A549 (cell line): ENCODE results near the gene KRT15.

ENCODE experiments used
- CEBPB ChIP-seq, 2 experiments: fragments of >200 bp in 1 of 2; sonication (Bioruptor Twin) in 1 of 2; formaldehyde crosslinking in 1 of 2; IDR thresholded peaks; 2 replicates each; pipeline ENCODE4 v1.6.1; 2012 to 2016
- HOXA7 ChIP-seq: fragments of 250-450 bp; sonication (Bioruptor Pico); IDR thresholded peaks from 2 replicates; pipeline ENCODE4 v1.5.0; 2020; ENCODE audit warnings: mild to moderate bottlenecking, moderate library complexity
- MAFK ChIP-seq: fragments of 450-650 bp; IDR thresholded peaks from 2 replicates; pipeline ENCODE4 v1.6.1; 2014; ENCODE audit not compliant: partially characterized antibody
- PHF8 ChIP-seq: fragments of 200-600 bp; sonication (generic); IDR thresholded peaks from 2 replicates; pipeline ENCODE4 v1.6.1; 2016; ENCODE audit warnings: low read depth, mild to moderate bottlenecking, antibody characterized with exemption, moderate library complexity, borderline replicate concordance
- RAD21 ChIP-seq, 2 experiments: fragments of >200 bp in 1 of 2; sonication (Bioruptor Twin) in 1 of 2; formaldehyde crosslinking in 1 of 2; IDR thresholded peaks in 1 of 2; conservative IDR thresholded peaks in 1 of 2; 2 replicates in 1 of 2; 3 replicates in 1 of 2; pipeline ENCODE4 v1.6.1; 2012 to 2018; ENCODE audit warnings: inconsistent platforms in 1 of 2
- RNF2 ChIP-seq: fragments of 200-600 bp; sonication (generic); IDR thresholded peaks from 2 replicates; pipeline ENCODE4 v1.6.1; 2016; ENCODE audit warnings: low read depth, mild to moderate bottlenecking, antibody characterized with exemption, moderate library complexity, borderline replicate concordance
- TF ChIP-seq, protein P1 (sequence below): fragments of >200 bp; sonication (Bioruptor Twin); formaldehyde crosslinking; IDR thresholded peaks from 3 replicates; pipeline ENCODE4 v1.5.1; 2016
- TF ChIP-seq, protein P2 (sequence below): IDR thresholded peaks from 2 replicates; pipeline ENCODE4 v1.6.1; 2012
- TF ChIP-seq, protein P3 (sequence below): fragments of >200 bp; sonication (Bioruptor Twin); formaldehyde crosslinking; IDR thresholded peaks from 3 replicates; pipeline ENCODE4 v1.6.1; 2016

- TF ChIP-seq, protein P1, sequence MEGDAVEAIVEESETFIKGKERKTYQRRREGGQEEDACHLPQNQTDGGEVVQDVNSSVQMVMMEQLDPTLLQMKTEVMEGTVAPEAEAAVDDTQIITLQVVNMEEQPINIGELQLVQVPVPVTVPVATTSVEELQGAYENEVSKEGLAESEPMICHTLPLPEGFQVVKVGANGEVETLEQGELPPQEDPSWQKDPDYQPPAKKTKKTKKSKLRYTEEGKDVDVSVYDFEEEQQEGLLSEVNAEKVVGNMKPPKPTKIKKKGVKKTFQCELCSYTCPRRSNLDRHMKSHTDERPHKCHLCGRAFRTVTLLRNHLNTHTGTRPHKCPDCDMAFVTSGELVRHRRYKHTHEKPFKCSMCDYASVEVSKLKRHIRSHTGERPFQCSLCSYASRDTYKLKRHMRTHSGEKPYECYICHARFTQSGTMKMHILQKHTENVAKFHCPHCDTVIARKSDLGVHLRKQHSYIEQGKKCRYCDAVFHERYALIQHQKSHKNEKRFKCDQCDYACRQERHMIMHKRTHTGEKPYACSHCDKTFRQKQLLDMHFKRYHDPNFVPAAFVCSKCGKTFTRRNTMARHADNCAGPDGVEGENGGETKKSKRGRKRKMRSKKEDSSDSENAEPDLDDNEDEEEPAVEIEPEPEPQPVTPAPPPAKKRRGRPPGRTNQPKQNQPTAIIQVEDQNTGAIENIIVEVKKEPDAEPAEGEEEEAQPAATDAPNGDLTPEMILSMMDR = no peak
- TF ChIP-seq PHF8 (no peak), CEBPB (IDR thresholded peaks at IDR 0.05) (no peak), RAD21 (conservative IDR thresholded peaks at IDR 0.05 in 1 of 2, IDR thresholded peaks at IDR 0.05 in 1 of 2) (no peak), HOXA7 (CRISPR knock-in tag) (no peak), RNF2 (no peak), MAFK (peak; percentile 69)
- TF ChIP-seq, protein P2, sequence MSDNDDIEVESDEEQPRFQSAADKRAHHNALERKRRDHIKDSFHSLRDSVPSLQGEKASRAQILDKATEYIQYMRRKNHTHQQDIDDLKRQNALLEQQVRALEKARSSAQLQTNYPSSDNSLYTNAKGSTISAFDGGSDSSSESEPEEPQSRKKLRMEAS = no peak
- TF ChIP-seq, protein P3, sequence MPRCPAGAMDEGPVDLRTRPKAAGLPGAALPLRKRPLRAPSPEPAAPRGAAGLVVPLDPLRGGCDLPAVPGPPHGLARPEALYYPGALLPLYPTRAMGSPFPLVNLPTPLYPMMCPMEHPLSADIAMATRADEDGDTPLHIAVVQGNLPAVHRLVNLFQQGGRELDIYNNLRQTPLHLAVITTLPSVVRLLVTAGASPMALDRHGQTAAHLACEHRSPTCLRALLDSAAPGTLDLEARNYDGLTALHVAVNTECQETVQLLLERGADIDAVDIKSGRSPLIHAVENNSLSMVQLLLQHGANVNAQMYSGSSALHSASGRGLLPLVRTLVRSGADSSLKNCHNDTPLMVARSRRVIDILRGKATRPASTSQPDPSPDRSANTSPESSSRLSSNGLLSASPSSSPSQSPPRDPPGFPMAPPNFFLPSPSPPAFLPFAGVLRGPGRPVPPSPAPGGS = no peak
Measured at GRCh38 chr17:41563607-41564170, 45.0 kb upstream of the KRT15 start.
